CD4-positive, alpha-beta T cell (primary cell): ENCODE results near the gene TUBAL3. TPM values are rescaled to one million over a fixed set of nuclear protein-coding genes. Genes with fewer than 3 reads are reported as not detected.

Source experiments
- ATAC-seq: fragments of 200-7000 bp; cut with Tn5 transposase; one replicate; pipeline ENCODE4 v1.10.0; 2022; ENCODE audit warnings: mild to moderate bottlenecking; ENCODE audit not compliant: poor library complexity
- CTCF ChIA-PET: fragments of 350-600 bp; sonication (Branson Sonifier 250); formaldehyde crosslinking; loops from one replicate; lab custom pipeline; 2021; ENCODE audit warnings: antibody characterized with exemption, inconsistent platforms; lab: Charles Lee
- POLR2A ChIA-PET: fragments of 350-600 bp; sonication (Branson Sonifier 250); formaldehyde crosslinking; loops from one replicate; lab custom pipeline; 2021; ENCODE audit warnings: antibody characterized with exemption, inconsistent platforms; lab: Charles Lee
- DNase-seq, 14 experiments: peaks; one replicate each; pipeline ENCODE4 v3.0.0-alpha.2; 2013 to 2020; ENCODE audit warnings: mixed read lengths in 2 of 14
- H3K27ac ChIP-seq, 2 donors: one replicate each; pipeline versions ENCODE4 v1.5.1 to v1.7.0; 2013; ENCODE audit warnings: low read length in 2 of 2, low read depth in 1 of 2, mild to moderate bottlenecking in 1 of 2
- H3K27me3 ChIP-seq, 2 experiments: 1 replicate in 1 of 2; 2 replicates in 1 of 2; pipeline versions ENCODE4 v1.6.1 to v1.7.0; 2013; ENCODE audit warnings: low read length in 2 of 2, control low read depth in 1 of 2, mild to moderate bottlenecking in 1 of 2, moderate library complexity in 1 of 2; ENCODE audit not compliant: insufficient read depth in 2 of 2, control insufficient read depth in 1 of 2
- H3K36me3 ChIP-seq: one replicate; pipeline ENCODE4 v1.6.1; 2013; ENCODE audit warnings: low read length, control low read depth; ENCODE audit not compliant: insufficient read depth
- H3K4me1 ChIP-seq: one replicate; pipeline ENCODE4 v1.6.1; 2013; ENCODE audit warnings: low read length, control low read depth; ENCODE audit not compliant: insufficient read depth
- H3K4me3 ChIP-seq: one replicate; pipeline ENCODE4 v1.5.1; 2013; ENCODE audit warnings: mild to moderate bottlenecking, low read length, moderate library complexity
- H3K9me3 ChIP-seq, 2 experiments: 1 replicate in 1 of 2; 2 replicates in 1 of 2; pipeline versions ENCODE4 v1.6.1 to v1.7.0; 2013; ENCODE audit warnings: low read length in 2 of 2, mild to moderate bottlenecking in 2 of 2, control low read depth in 1 of 2, moderate library complexity in 1 of 2; ENCODE audit not compliant: control insufficient read depth in 1 of 2, insufficient read depth in 1 of 2
- H3K27ac Mint-ChIP-seq: one replicate; pipeline ENCODE4 v1.8.0; 2020; ENCODE audit warnings: mixed read lengths
- H3K27me3 Mint-ChIP-seq: one replicate; pipeline ENCODE4 v1.8.0; 2021; ENCODE audit warnings: mixed read lengths
- H3K36me3 Mint-ChIP-seq: one replicate; pipeline ENCODE4 v1.8.0; 2021; ENCODE audit warnings: low read depth, mixed read lengths
- H3K4me1 Mint-ChIP-seq: one replicate; pipeline ENCODE4 v1.8.0; 2021; ENCODE audit warnings: low read depth, mixed read lengths
- H3K4me3 Mint-ChIP-seq: one replicate; pipeline ENCODE4 v1.8.0; 2020; ENCODE audit warnings: mild to moderate bottlenecking, mixed read lengths
- H3K9me3 Mint-ChIP-seq: one replicate; pipeline ENCODE4 v1.8.0; 2020; ENCODE audit warnings: mixed read lengths
- CTCF ChIP-seq: fragments of 200-600 bp; IDR thresholded peaks from one replicate; pipeline ENCODE4 v1.8.0; 2022; ENCODE audit warnings: antibody characterized with exemption, mild to moderate bottlenecking
- intact Hi-C, 2 experiments: fragments of 100-400 bp; cut with DNase I in 1 of 2; cut with micrococcal nuclease in 1 of 2; formaldehyde crosslinking; loops; one replicate each; pipeline versions ENCODE4 v1.15.1 to v1.9.0; 2023 to 2025; cut with DNase I, micrococcal nuclease
- total RNA-seq, 174 experiments: library from RNA in 2 of 174; stranded (reverse) in 2 of 174; gene quantifications; one replicate each; pipeline ENCODE4 v1.2.3 and lab custom pipeline; 2021 to 2026

Gene TUBAL3
- total RNA-seq, 2 experiments from 2014 or later: not detected

DNA sequence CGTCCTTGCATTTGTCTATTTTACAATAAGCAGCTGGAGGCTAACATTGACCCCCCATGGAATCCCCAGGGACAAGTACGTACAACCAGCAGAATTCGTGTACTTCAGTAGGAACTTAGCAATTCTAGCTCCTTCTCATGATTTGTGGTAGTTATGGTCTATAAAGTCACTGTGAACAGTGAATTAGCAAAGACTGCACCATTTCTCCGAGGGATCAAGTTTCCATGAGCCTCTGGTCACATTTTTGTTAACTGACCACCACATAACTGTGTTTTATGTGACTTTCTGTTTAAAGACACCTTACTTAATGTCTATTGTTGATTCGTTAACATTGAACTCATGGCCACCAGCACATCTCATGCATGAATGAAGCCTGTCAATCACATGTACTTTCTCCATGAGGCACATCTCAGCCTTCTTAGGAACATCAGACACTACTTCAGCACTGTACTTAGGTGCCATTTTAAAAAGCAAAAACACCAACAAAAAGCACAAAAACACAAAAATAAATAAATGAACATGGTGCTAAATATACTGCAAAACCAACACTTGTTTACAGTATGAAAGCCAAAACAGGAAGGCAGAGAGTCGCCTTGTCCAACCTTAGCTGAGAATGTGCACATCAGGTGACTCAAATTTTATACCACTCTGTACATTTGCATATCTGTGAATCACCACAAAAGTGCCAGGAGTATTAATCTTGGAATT lies 48.9 kb downstream of the TUBAL3 start:
- H3K4me1 ChIP-seq: no peaks in the 10 kb centered on the region
- Mint-ChIP-seq H3K4me3 (no peak overlapping the region), H3K9me3 (no peaks in the 10 kb centered on the region), H3K4me1 (no peaks in the 10 kb centered on the region), H3K27me3 (peaks cover 18% of the 10 kb centered on the region), H3K36me3 (no peaks in the 10 kb centered on the region), H3K27ac (no peak overlapping the region)
- intact Hi-C loops: no loop called here
- no peaks in the 10 kb centered on the region for H3K27me3 ChIP-seq
- no peak overlapping the region for H3K4me3 ChIP-seq
- no peaks in the 10 kb centered on the region for H3K36me3 ChIP-seq
- H3K27ac ChIP-seq: no peak overlapping the region
- CTCF ChIA-PET: no interaction called here
- no peak for TF ChIP-seq CTCF
- H3K9me3 ChIP-seq: no peaks in the 10 kb centered on the region
- POLR2A ChIA-PET: no interaction called here
- ATAC-seq (no peak), DNase-seq (no peak)

GRCh38 chr10:5354068-5354467 lies 50.6 kb downstream of the TUBAL3 start:
- no peaks in the 10 kb centered on the region for H3K9me3 ChIP-seq
- no peaks in the 10 kb centered on the region for H3K27me3 ChIP-seq
- DNase-seq: no peak
- H3K4me3 ChIP-seq: no peak overlapping the region
- no peak overlapping the region for H3K27ac Mint-ChIP-seq
- ChIA-PET POLR2A (no interaction called here), CTCF (no interaction called here)
- no peak for TF ChIP-seq CTCF
- no peaks in the 10 kb centered on the region for H3K4me1 Mint-ChIP-seq
- H3K27ac ChIP-seq: no peak overlapping the region
- no peaks in the 10 kb centered on the region for H3K9me3 Mint-ChIP-seq
- no peak for ATAC-seq
- peaks cover 18% of the 10 kb centered on the region for H3K27me3 Mint-ChIP-seq
- H3K36me3 Mint-ChIP-seq: no peaks in the 10 kb centered on the region
- H3K4me3 Mint-ChIP-seq: no peak overlapping the region
- intact Hi-C loops: no loop called here
- H3K36me3 ChIP-seq: no peaks in the 10 kb centered on the region
- H3K4me1 ChIP-seq: no peaks in the 10 kb centered on the region

GRCh38 chr10:5349362-5349761 lies 55.3 kb downstream of the TUBAL3 start:
- Mint-ChIP-seq H3K4me3 (no peak overlapping the region), H3K36me3 (no peaks in the 10 kb centered on the region), H3K9me3 (no peaks in the 10 kb centered on the region), H3K4me1 (no peaks in the 10 kb centered on the region), H3K27me3 (peaks cover under 1% of the 10 kb centered on the region), H3K27ac (no peak overlapping the region)
- Histone ChIP-seq H3K9me3 (no peaks in the 10 kb centered on the region), H3K4me1 (no peaks in the 10 kb centered on the region), H3K27me3 (no peaks in the 10 kb centered on the region), H3K27ac (no peak overlapping the region), H3K36me3 (no peaks in the 10 kb centered on the region), H3K4me3 (no peak overlapping the region)
- DNase-seq (no peak), ATAC-seq (no peak)
- ChIA-PET POLR2A (no interaction called here), CTCF (no interaction called here)
- intact Hi-C loops: no loop called here
- no peak for TF ChIP-seq CTCF
